Fibroblast of pulmonary artery (primary cell): Measurements from ENCODE around the gene GPRC5B.

Experiments used
- DNase-seq: peaks from one replicate; pipeline ENCODE4 v3.0.0-alpha.2; 2010; ENCODE audit warnings: low read depth
- H3K4me3 ChIP-seq: replicated peaks from 2 replicates; pipeline ENCODE4 v1.5.1; 2011; ENCODE audit warnings: low read depth, mild to moderate bottlenecking, control low read depth, low read length, moderate library complexity
- CTCF ChIP-seq: IDR thresholded peaks from 2 replicates; pipeline ENCODE4 v1.5.1; 2011; ENCODE audit warnings: mild to moderate bottlenecking, control low read depth, low read length, inconsistent platforms; ENCODE audit errors: missing control alignments

Gene GPRC5B

GRCh38 chr16:19829844-19830692 lies 54.6 kb downstream of the GPRC5B start:
- TF ChIP-seq CTCF: no peak
- no peak for DNase-seq

GRCh38 chr16:19824216-19824615 lies 60.4 kb downstream of the GPRC5B start:
- no peak overlapping the region for H3K4me3 ChIP-seq
- no peak for TF ChIP-seq CTCF
- DNase-seq: no peak

More at GRCh38 chr16:19829844-19830692, 54.6 kb downstream of the GPRC5B start:
- no peak overlapping the region for H3K4me3 ChIP-seq

GRCh38 chr16:19823322-19823721 lies 61.3 kb downstream of the GPRC5B start:
- no peak overlapping the region for H3K4me3 ChIP-seq
- DNase-seq: no peak
- TF ChIP-seq CTCF: no peak

- no peak overlapping the region for H3K4me3 ChIP-seq
- no peak for TF ChIP-seq CTCF
- peak; percentile 87 for DNase-seq
Measured at GRCh38 chr16:19822533-19822932, 62.1 kb downstream of the GPRC5B start.

- TF ChIP-seq CTCF: no peak
- DNase-seq: no peak
- no peak overlapping the region for H3K4me3 ChIP-seq
Measured at GRCh38 chr16:19817875-19818274, 66.8 kb downstream of the GPRC5B start.

GRCh38 chr16:19817122-19817521 lies 67.5 kb downstream of the GPRC5B start:
- no peak for TF ChIP-seq CTCF
- no peak overlapping the region for H3K4me3 ChIP-seq
- DNase-seq: no peak

- no peak overlapping the region for H3K4me3 ChIP-seq
- TF ChIP-seq CTCF: no peak
Measured at GRCh38 chr16:19815418-19815817, 69.2 kb downstream of the GPRC5B start.

More at GRCh38 chr16:19815418-19815817, 69.2 kb downstream of the GPRC5B start:
- DNase-seq: no peak
